ENCODE data around the gene TRIP4.
A peak's percentile ranks its signal among the peaks of the same experiment; 100 is the strongest.

TRIP4 gene

DNA sequence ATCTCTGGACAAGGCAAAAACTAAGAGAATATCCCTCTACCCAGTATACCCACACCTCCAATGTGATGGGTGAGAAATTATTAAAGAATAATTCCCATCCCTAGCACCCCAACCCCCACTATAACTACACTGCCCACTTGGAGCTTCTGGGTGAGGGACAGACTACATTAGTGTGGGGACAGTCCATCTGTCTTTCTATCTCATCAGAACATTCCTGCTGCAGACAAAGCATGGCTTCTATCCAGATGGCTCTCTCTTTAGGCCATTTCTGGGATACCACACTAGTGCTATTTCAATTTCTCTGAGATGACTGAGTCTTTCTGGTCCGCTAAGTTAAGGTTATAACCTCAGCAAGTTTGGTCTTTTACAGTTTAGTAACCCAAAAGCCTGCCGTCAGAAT, 38.3 kb upstream of the TRIP4 start:
- Histone ChIP-seq H3K36me3 (ENCODE audit: insufficient read depth, low read length) (peaks cover 10% of the 10 kb centered on the region; the same call in 1 of the 2 replicates), H4K20me1 (ENCODE audit: insufficient read depth, low read length) (no peaks in the 10 kb centered on the region), H3K9ac (ENCODE audit: low read length) (no peak overlapping the region), H2AFZ (ENCODE audit: low read length) (no peak overlapping the region), H3K27me3 (ENCODE audit: insufficient read depth, low read length) (no peaks in the 10 kb centered on the region), H3K4me2 (ENCODE audit: low read length) (no peak overlapping the region), H3K9me2 (ENCODE audit: low read depth, low read length) (no peaks in the 10 kb centered on the region), H3K4me1 (ENCODE audit: insufficient read depth, low read length, severe bottlenecking) (peaks cover 2% of the 10 kb centered on the region), H3K79me2 (ENCODE audit: insufficient read depth, low read length) (peaks cover 37% of the 10 kb centered on the region), H3K27ac (ENCODE audit: low read depth, low read length, poor library complexity, severe bottlenecking) (no peak overlapping the region), H3K4me3 (ENCODE audit: low read depth, low read length, poor library complexity, severe bottlenecking) (no peak overlapping the region), H3K9me3 (ENCODE audit: low read length) (no peaks in the 10 kb centered on the region), H3F3A (ENCODE audit: insufficient read depth, low read length) (no peaks in the 10 kb centered on the region)
- no peak for TF ChIP-seq EZH2 (IDR thresholded peaks at IDR 0.05; ENCODE audit: borderline replicate concordance, low read length)
- TF ChIP-seq, protein P1, sequence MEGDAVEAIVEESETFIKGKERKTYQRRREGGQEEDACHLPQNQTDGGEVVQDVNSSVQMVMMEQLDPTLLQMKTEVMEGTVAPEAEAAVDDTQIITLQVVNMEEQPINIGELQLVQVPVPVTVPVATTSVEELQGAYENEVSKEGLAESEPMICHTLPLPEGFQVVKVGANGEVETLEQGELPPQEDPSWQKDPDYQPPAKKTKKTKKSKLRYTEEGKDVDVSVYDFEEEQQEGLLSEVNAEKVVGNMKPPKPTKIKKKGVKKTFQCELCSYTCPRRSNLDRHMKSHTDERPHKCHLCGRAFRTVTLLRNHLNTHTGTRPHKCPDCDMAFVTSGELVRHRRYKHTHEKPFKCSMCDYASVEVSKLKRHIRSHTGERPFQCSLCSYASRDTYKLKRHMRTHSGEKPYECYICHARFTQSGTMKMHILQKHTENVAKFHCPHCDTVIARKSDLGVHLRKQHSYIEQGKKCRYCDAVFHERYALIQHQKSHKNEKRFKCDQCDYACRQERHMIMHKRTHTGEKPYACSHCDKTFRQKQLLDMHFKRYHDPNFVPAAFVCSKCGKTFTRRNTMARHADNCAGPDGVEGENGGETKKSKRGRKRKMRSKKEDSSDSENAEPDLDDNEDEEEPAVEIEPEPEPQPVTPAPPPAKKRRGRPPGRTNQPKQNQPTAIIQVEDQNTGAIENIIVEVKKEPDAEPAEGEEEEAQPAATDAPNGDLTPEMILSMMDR (IDR thresholded peaks at IDR 0.05; ENCODE audit: low read length), result no peak

DNA sequence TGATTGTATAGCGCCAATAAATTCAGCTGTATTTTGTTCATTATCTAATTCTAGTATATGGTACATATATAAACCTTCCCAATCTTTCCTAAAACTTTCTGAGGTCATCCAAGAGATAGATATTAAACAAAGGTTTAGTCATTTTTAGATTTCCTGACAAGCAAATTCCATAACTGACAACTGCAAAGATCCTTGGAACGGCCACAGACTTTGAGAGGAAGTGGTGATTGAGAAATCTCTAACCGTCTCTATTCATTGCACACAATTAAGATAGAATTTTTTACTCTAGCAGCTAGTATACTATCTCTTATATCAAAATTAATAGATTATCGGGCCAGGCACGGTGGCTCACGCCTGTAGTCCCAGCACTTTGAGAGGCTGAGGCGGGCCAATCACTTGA, 36.4 kb upstream of the TRIP4 start:
- Histone ChIP-seq H3K79me2 (ENCODE audit: insufficient read depth, low read length) (peaks cover 42% of the 10 kb centered on the region), H3F3A (ENCODE audit: insufficient read depth, low read length) (no peaks in the 10 kb centered on the region), H2AFZ (ENCODE audit: low read length) (no peak overlapping the region), H3K27me3 (ENCODE audit: insufficient read depth, low read length) (no peaks in the 10 kb centered on the region), H3K4me3 (ENCODE audit: low read depth, low read length, poor library complexity, severe bottlenecking) (no peak overlapping the region), H3K4me2 (ENCODE audit: low read length) (no peak overlapping the region), H3K9ac (ENCODE audit: low read length) (no peak overlapping the region), H3K36me3 (ENCODE audit: insufficient read depth, low read length) (peaks cover 10% of the 10 kb centered on the region; the same call in 1 of the 2 replicates), H3K9me2 (ENCODE audit: low read depth, low read length) (no peaks in the 10 kb centered on the region), H3K9me3 (ENCODE audit: low read length) (no peaks in the 10 kb centered on the region), H3K4me1 (ENCODE audit: insufficient read depth, low read length, severe bottlenecking) (peaks cover 12% of the 10 kb centered on the region), H3K27ac (ENCODE audit: low read depth, low read length, poor library complexity, severe bottlenecking) (no peak overlapping the region), H4K20me1 (ENCODE audit: insufficient read depth, low read length) (no peaks in the 10 kb centered on the region)
- TF ChIP-seq EZH2 (IDR thresholded peaks at IDR 0.05; ENCODE audit: borderline replicate concordance, low read length), result no peak
- TF ChIP-seq, protein P1 (IDR thresholded peaks at IDR 0.05; ENCODE audit: low read length), result no peak

DNA sequence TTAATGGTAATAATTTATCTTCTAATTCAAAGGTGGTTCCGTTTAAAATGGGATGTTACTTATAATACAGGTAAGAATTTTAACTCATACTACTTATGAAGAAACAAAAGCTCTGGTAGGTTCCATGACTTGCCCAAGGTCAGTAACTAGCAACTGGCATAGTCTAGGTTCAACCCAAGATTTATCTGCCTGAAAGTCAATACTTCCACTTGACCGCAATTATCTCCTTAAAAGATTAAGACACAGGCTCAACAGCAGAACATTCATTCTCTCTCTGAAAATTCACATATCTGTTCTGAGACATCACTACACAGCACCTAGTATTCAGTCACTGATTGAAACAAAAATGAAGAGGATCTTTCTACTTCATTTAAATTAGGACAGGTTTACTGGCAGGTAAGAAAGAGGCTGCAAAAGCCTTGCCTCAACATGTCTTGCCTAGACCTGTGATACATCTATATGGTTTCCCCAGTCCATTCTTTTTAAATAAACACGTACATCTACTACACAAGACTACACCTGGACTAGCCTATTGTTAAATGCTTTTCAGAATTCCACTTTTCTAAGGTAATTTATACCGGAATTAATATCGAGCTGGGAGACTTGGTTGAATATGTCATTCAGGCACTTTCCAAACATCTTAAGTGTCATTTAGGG, 32.8 kb upstream of the TRIP4 start:
- peak overlapping the region; percentile 33 for H3K27ac ChIP-seq (ENCODE audit: low read depth, low read length, poor library complexity, severe bottlenecking)
- no peak overlapping the region for H2AFZ ChIP-seq (ENCODE audit: low read length)
- peak overlapping the region; percentile 93 for H3K4me3 ChIP-seq (ENCODE audit: low read depth, low read length, poor library complexity, severe bottlenecking)
- H4K20me1 ChIP-seq (ENCODE audit: insufficient read depth, low read length), result no peaks in the 10 kb centered on the region
- H3K36me3 ChIP-seq (ENCODE audit: insufficient read depth, low read length), result no peaks in the 10 kb centered on the region
- TF ChIP-seq EZH2 (IDR thresholded peaks at IDR 0.05; ENCODE audit: borderline replicate concordance, low read length), result no peak
- TF ChIP-seq, protein P1 (IDR thresholded peaks at IDR 0.05; ENCODE audit: low read length), result no peak
- H3K9ac ChIP-seq (ENCODE audit: low read length), result peak overlapping the region; percentile 79
- H3F3A ChIP-seq (ENCODE audit: insufficient read depth, low read length), result 0 out of 2 replicates have a peak, but pooled peaks cover 5% of the 10 kb centered on the region
- no peaks in the 10 kb centered on the region for H3K9me2 ChIP-seq (ENCODE audit: low read depth, low read length)
- H3K9me3 ChIP-seq (ENCODE audit: low read length), result no peaks in the 10 kb centered on the region
- H3K4me1 ChIP-seq (ENCODE audit: insufficient read depth, low read length, severe bottlenecking), result peaks cover 20% of the 10 kb centered on the region
- peak overlapping the region; percentile 94 for H3K4me2 ChIP-seq (ENCODE audit: low read length)
- no peaks in the 10 kb centered on the region for H3K27me3 ChIP-seq (ENCODE audit: insufficient read depth, low read length)
- peaks cover 34% of the 10 kb centered on the region for H3K79me2 ChIP-seq (ENCODE audit: insufficient read depth, low read length)
